K562 (cell line): ENCODE data around the gene LILRA6.

Experiments
- CHD7 ChIP-seq: fragments of 200-600 bp; sonication (generic); IDR thresholded peaks from one replicate; pipeline ENCODE4 v1.6.1; 2012; ENCODE audit warnings: mild to moderate bottlenecking, low read depth, low read length, inconsistent platforms
- FOXJ2 ChIP-seq: fragments of 200-800 bp; sonication (Bioruptor generic); IDR thresholded peaks from 2 replicates; pipeline ENCODE4 v1.6.1; 2016; ENCODE audit warnings: missing genetic modification characterization, missing compliant biosample characterization
- HINFP ChIP-seq: fragments of 450-650 bp; conservative IDR thresholded peaks from 2 replicates; pipeline ENCODE4 v1.6.1; 2016; ENCODE audit warnings: missing genetic modification characterization, low read depth, mild to moderate bottlenecking, control low read depth, missing compliant biosample characterization
- MTA3 ChIP-seq: fragments of 450-650 bp; formaldehyde crosslinking; IDR thresholded peaks from 2 replicates; pipeline ENCODE4 v1.6.1; 2017; ENCODE audit warnings: mild to moderate bottlenecking, borderline replicate concordance
- NR3C1 ChIP-seq: sonication (generic); formaldehyde crosslinking; IDR thresholded peaks from 2 replicates; pipeline ENCODE4 v1.8.1; 2022; ENCODE audit warnings: missing genetic modification reagents
- PCBP1 ChIP-seq: fragments of 200-400 bp; formaldehyde crosslinking; IDR thresholded peaks from 2 replicates; pipeline ENCODE4 v1.6.1; 2018; ENCODE audit warnings: mild to moderate bottlenecking, low read depth, low read length; ENCODE audit not compliant: poor library complexity, severe bottlenecking
- POLR2A ChIP-seq: fragments of 450-650 bp; conservative IDR thresholded peaks from 2 replicates; pipeline ENCODE4 v1.6.1; 2016
- SRF ChIP-seq, 2 experiments: fragments of 250-450, 450-650 bp in 1 of 2; sonication (Bioruptor Pico) in 1 of 2; sonication (generic) in 1 of 2; formaldehyde crosslinking; IDR thresholded peaks; 2 replicates each; pipeline versions ENCODE4 v1.5.0 to v1.5.1; 2020 to 2022; ENCODE audit warnings: mild to moderate bottlenecking in 1 of 2, missing genetic modification reagents in 1 of 2
- U2AF1 ChIP-seq: fragments of 200-400 bp; formaldehyde crosslinking; optimal IDR thresholded peaks from 2 replicates; pipeline ENCODE3; 2017; ENCODE audit warnings: mild to moderate bottlenecking, low read depth, low read length, moderate library complexity
- ZKSCAN8 ChIP-seq: fragments of 200-800 bp; sonication (Bioruptor generic); IDR thresholded peaks from 2 replicates; pipeline ENCODE4 v1.6.1; 2016; ENCODE audit warnings: missing genetic modification characterization, missing compliant biosample characterization
- ZNF232 ChIP-seq: sonication (generic); formaldehyde crosslinking; IDR thresholded peaks from 2 replicates; pipeline ENCODE4 v1.8.0; 2022; ENCODE audit warnings: mild to moderate bottlenecking, missing genetic modification reagents
- ZZZ3 ChIP-seq: fragments of 450-650 bp; IDR thresholded peaks from 2 replicates; pipeline ENCODE4 v1.6.1; 2016; ENCODE audit warnings: antibody characterized with exemption, mild to moderate bottlenecking, moderate library complexity

- TF ChIP-seq CHD7 (no peak), FOXJ2 (tag) (no peak), ZNF232 (CRISPR knock-in tag) (no peak), NR3C1 (CRISPR knock-in tag) (no peak), HINFP (tag) (no peak), MTA3 (no peak), POLR2A (no peak), ZKSCAN8 (CRISPR knock-in tag) (no peak), ZZZ3 (no peak), SRF (CRISPR knock-in tag; IDR thresholded peaks at IDR 0.05) (no peak), PCBP1 (no peak), U2AF1 (no peak)
Measured at GRCh38 chr19:54204767-54205468, 37.7 kb downstream of the LILRA6 start.
